GM12864 (cell line): Measurements from ENCODE around the gene SLC49A3.
A peak's percentile ranks its signal among the peaks of the same experiment; 100 is the strongest.
"Not testable (repeated sequence)": the region's sequence is repeated elsewhere in the genome, so short reads cannot be mapped to it uniquely, and the experiment has no call there.

Experiments used
- DNase-seq: peaks from one replicate; pipeline ENCODE4 v3.0.0-alpha.2; 2011; ENCODE audit warnings: low read depth
- H3K4me3 ChIP-seq: 2 replicates; pipeline ENCODE4 v1.5.1; 2011; ENCODE audit warnings: mild to moderate bottlenecking, low read depth, low read length, control low read depth
- CTCF ChIP-seq: IDR thresholded peaks from 2 replicates; pipeline ENCODE4 v1.5.1; 2011; ENCODE audit warnings: low read depth, mild to moderate bottlenecking, moderate library complexity, low read length, control low read depth, inconsistent platforms; ENCODE audit errors: missing control alignments

Gene SLC49A3

GRCh38 chr4:699816-700580 is 11.0 kb upstream of the SLC49A3 start:
- no peak overlapping the region for H3K4me3 ChIP-seq
- no peak for TF ChIP-seq CTCF

GRCh38 chr4:694341-694940 is 5.5 kb upstream of the SLC49A3 start:
- DNase-seq, H3K4me3 ChIP-seq: not testable (repeated sequence)

More at GRCh38 chr4:699816-700580, 11.0 kb upstream of the SLC49A3 start:
- no peak for DNase-seq

GRCh38 chr4:692771-693554 is 4.0 kb upstream of the SLC49A3 start:
- no peak overlapping the region for H3K4me3 ChIP-seq
- no peak for TF ChIP-seq CTCF
- DNase-seq = no peak

GRCh38 chr4:689723-690122 is 772 bp upstream of the SLC49A3 start:
- no peak overlapping the region for H3K4me3 ChIP-seq
- DNase-seq = no peak
- no peak for TF ChIP-seq CTCF

GRCh38 chr4:687971-688853 is 739 bp downstream of the SLC49A3 start:
- no peak for TF ChIP-seq CTCF
- 0 out of 2 replicates have a peak overlapping the region, but pooled peaks have one; percentile 28 for H3K4me3 ChIP-seq
- DNase-seq = no peak

GRCh38 chr4:687048-687970 is 1.6 kb downstream of the SLC49A3 start:
- TF ChIP-seq CTCF = no peak
- DNase-seq = no peak
- no peak overlapping the region for H3K4me3 ChIP-seq
